Smooth muscle cell of the brain vasculature (primary cell): ENCODE data around the gene COPZ2.
"Not testable (repeated sequence)": the region's sequence is repeated elsewhere in the genome, so short reads cannot be mapped to it uniquely, and the experiment has no call there.

ENCODE experiments used
- DNase-seq: peaks from one replicate; pipeline ENCODE4 v3.0.0-alpha.2; 2012; ENCODE audit warnings: low read depth, low spot score

COPZ2 gene

GRCh38 chr17:48031966-48032365 is 5.6 kb downstream of the COPZ2 start:
- no peak for DNase-seq

- DNase-seq: no peak
Measured at GRCh38 chr17:48030531-48030930, 7.1 kb downstream of the COPZ2 start.

GRCh38 chr17:48028736-48029135 is 8.9 kb downstream of the COPZ2 start:
- no peak for DNase-seq

- DNase-seq: no peak
Measured at GRCh38 chr17:48027322-48027981, 10.1 kb downstream of the COPZ2 start.

GRCh38 chr17:48026502-48027321 is 10.9 kb downstream of the COPZ2 start:
- DNase-seq: no peak

- DNase-seq: no peak
Measured at GRCh38 chr17:48025904-48026501, 11.6 kb downstream of the COPZ2 start.

- peak; percentile 89 for DNase-seq
Measured at GRCh38 chr17:48025040-48025903, 12.3 kb downstream of the COPZ2 start.

GRCh38 chr17:48024149-48025039 is 13.2 kb downstream of the COPZ2 start:
- DNase-seq: no peak

- DNase-seq: no peak
Measured at GRCh38 chr17:48023400-48024148, 14.0 kb downstream of the COPZ2 start.

GRCh38 chr17:48022901-48023300 is 14.7 kb downstream of the COPZ2 start:
- DNase-seq: no peak

- no peak for DNase-seq
Measured at GRCh38 chr17:48021934-48022333, 15.7 kb downstream of the COPZ2 start.

- not testable (repeated sequence) for DNase-seq
Measured at GRCh38 chr17:48017817-48018158, 19.8 kb downstream of the COPZ2 start.

GRCh38 chr17:48016112-48016511 is 21.5 kb downstream of the COPZ2 start:
- no peak for DNase-seq

GRCh38 chr17:48014595-48015111 is 22.9 kb downstream of the COPZ2 start:
- DNase-seq: no peak

- DNase-seq: no peak
Measured at GRCh38 chr17:48013876-48014594, 23.6 kb downstream of the COPZ2 start.

- no peak for DNase-seq
Measured at GRCh38 chr17:48012654-48013053, 24.9 kb downstream of the COPZ2 start.

- no peak for DNase-seq
Measured at GRCh38 chr17:48012151-48012520, 25.5 kb downstream of the COPZ2 start.

GRCh38 chr17:48011405-48012150 is 26.0 kb downstream of the COPZ2 start:
- no peak for DNase-seq

- DNase-seq: no peak
Measured at GRCh38 chr17:48010193-48010592, 27.4 kb downstream of the COPZ2 start.
